Mesodermal cell (in vitro differentiated cells): Measurements from ENCODE around the gene C1QA.
A peak's percentile ranks its signal among the peaks of the same experiment; 100 is the strongest.
"Not testable (repeated sequence)": the region's sequence is repeated elsewhere in the genome, so short reads cannot be mapped to it uniquely, and the experiment has no call there.

ENCODE experiments used
- H3K27ac ChIP-seq: 2 replicates; pipeline ENCODE4 v1.7.0; 2013; ENCODE audit warnings: mild to moderate bottlenecking, low read depth, low read length, moderate library complexity; ENCODE audit not compliant: severe bottlenecking
- H3K36me3 ChIP-seq: 2 replicates; pipeline ENCODE4 v1.7.1; 2013; ENCODE audit warnings: mild to moderate bottlenecking, low read length, moderate library complexity; ENCODE audit not compliant: control insufficient read depth, insufficient read depth
- H3K4me1 ChIP-seq: one replicate; pipeline ENCODE4 v1.7.1; 2013; ENCODE audit warnings: mild to moderate bottlenecking, low read length; ENCODE audit not compliant: insufficient read depth, control insufficient read depth, poor library complexity, severe bottlenecking
- H3K4me3 ChIP-seq: 2 replicates; pipeline ENCODE4 v1.7.0; 2013; ENCODE audit warnings: low read length, control low read depth, mild to moderate bottlenecking; ENCODE audit not compliant: insufficient read depth, poor library complexity, severe bottlenecking; ENCODE audit errors: extremely low read depth
- H3K9me3 ChIP-seq: 2 replicates; pipeline ENCODE4 v1.7.1; 2013; ENCODE audit warnings: mild to moderate bottlenecking, low read length, moderate library complexity; ENCODE audit not compliant: control insufficient read depth
- WGBS, 2 experiments: methylation state at CpG; one replicate each; pipeline ENCODE4 v1.1.5; 2013; ENCODE audit warnings: missing lambda C conversion rate in 2 of 2; ENCODE audit not compliant: insufficient coverage in 2 of 2; 5-methylcytosine and 5-hydroxymethylcytosine counted together

The C1QA gene

DNA sequence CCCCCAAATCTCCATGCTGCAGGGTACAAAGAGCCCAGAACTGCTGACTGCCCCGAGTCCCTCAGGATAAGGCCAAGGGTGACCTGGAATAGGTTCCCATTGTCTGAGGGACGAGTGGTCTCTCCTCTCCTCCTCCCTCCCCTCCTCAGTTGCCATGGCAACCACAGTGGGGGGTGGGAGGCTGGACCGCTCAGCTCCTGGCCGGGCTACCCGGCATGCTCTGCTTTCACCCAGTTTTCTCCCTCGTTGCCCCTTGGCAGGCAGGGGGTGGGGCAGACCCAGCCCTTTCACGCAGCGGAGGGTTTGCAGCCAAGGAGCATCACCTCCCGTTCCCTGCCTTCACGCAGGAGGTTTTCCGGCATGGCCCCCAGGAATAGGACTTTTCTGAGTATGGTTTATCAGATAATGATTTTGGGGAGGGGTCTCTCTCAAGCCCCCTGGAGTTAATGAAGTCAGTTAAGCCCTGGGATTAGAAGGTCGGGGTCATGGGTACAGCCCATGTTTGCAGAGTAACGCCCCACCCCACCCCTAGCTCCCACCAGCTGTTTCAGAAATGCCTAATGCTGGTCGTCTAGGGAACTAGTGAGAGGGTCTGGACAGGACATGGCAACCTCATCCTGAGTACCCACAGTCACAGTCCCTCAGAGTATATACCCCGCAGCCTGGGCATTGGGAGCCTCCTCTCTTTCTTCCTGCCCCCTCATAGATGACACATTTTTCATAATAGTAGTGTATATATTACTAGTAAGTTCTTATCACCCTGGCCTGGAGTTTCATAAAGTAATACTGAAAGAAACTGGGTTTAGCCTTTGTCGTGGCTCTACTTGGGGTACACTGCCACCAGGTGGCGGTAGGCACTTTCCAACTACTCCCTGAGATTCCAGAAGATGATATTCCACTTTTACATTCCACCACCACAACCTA lies 37.3 kb downstream of the C1QA start:
- WGBS, 2 experiments: 19 to 29% methylated on average over 6 to 7 of the region's 17 CpGs
- no peaks in the 10 kb centered on the region for H3K4me1 ChIP-seq
- no peak overlapping the region for H3K4me3 ChIP-seq
- H3K36me3 ChIP-seq: no peaks in the 10 kb centered on the region
- no peaks in the 10 kb centered on the region for H3K9me3 ChIP-seq
- H3K27ac ChIP-seq: no peak overlapping the region

DNA sequence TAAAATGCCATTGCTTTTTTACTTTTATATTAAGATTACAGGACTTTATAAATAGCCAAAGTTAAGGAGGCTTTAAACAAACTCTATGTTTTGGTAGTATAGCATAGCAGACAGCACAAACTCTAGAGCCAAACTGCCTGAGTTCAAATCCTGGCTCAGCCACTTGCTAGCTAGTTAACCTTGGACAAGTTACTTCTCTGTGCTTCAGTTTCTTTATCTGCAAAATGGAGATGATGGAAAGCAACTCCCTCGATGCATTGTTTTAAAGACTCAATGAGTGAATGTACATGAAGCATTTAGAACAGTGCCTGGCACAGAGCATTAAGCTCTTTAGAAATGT lies 38.0 kb downstream of the C1QA start:
- 50 to 69% methylated on average over 1 of the region's 1 CpG for WGBS, 2 experiments
- Histone ChIP-seq H3K4me3 (no peak overlapping the region), H3K9me3 (no peaks in the 10 kb centered on the region), H3K27ac (no peak overlapping the region), H3K4me1 (no peaks in the 10 kb centered on the region), H3K36me3 (no peaks in the 10 kb centered on the region)

DNA sequence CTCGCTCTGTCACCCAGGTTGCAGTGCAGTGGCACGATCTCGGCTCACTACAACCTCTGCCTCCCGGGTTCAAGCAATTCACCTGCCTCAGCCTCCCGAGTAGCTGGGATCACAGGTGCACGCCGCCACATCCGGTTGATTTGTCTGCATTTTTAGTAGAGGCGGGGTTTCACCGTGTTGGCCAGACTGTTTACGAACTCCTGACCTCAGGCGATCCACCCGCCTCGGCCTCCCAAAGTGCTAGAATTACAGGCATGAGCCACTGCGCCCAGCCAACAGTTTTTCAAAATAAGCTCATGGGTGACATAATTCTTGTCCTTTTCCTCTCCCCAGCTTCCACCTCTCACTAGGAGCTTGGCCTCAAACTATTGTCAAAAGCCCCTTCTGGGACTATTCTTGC lies 39.7 kb downstream of the C1QA start:
- H3K9me3 ChIP-seq, H3K36me3 ChIP-seq, H3K4me1 ChIP-seq, H3K27ac ChIP-seq, H3K4me3 ChIP-seq: not testable (repeated sequence)
- WGBS, 2 experiments: 86 to 90% methylated on average over 15 of the region's 15 CpGs

DNA sequence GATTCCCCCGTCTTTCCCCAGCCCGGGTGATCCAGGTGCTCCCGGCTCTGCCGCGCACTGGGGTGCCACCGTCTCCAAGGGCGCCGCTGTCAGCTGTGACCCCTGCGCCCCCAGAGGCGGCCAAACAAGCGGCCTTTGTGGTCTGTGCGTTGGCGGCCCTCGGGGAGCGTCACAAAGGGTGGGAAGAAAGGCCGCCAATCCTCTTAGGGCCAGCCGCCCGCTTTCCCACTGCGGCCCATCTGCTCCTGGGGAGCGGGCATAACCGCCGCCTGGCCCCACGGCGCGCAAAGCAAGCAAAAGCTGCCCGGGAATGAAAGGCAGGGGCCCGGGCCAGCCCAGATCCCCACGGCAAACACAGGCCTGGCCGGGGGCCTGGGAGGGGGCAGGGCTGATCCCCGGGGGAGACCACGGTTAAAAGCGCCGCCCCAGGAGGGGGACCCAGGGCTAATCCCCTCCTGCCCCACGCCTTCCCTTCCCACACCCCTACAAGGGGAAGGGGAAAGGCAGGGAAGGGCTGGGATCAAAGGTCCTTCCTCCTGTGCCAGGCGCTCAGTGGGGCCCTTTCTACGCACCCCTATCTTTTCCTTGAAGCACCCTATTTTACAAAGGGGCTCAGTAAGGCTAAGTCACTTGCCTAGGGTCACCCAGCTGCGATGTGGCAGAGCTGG lies 40.6 kb downstream of the C1QA start:
- H3K36me3 ChIP-seq: no peaks in the 10 kb centered on the region
- no peak overlapping the region for H3K4me3 ChIP-seq
- no peaks in the 10 kb centered on the region for H3K4me1 ChIP-seq
- H3K27ac ChIP-seq: no peak overlapping the region
- no peaks in the 10 kb centered on the region for H3K9me3 ChIP-seq
- 94 to 95% methylated on average over 18 to 31 of the region's 37 CpGs for WGBS, 2 experiments

DNA sequence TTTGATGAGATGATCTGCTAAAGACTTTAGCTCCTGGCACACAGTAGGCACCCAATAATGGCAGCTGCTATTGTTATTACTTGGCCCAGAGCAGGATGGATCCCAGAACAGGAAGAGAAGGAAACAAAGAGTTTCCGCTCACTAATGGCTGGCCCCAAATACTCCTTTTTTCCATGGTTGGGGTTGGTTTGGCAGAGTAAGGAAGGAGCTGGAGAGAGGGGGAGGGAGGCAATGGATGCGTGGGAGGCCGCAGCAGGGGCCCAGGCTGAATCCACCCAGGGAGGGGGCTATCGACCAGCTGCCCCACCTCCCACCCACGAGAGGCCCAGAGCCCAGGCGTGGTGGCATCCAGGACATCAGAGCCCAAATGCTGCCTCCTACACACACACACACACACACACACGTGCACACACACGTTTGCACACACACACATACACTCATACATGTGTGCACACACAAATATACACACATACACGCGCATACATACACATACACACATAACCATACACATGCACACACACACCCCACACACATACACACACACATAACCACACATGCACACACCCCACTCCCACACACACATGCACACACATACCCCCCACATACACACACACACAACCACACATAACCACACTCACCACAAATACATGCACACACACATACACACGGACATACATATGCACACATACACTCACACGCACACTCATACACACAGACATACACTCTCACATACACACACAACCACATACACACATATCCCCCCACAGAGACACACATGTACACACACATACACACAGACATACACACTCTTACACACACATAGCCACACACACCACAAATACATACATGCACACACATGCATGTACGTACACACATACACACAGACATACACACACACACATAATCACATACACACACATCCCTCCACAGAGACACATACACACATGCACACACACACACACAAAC lies 41.8 kb downstream of the C1QA start:
- Histone ChIP-seq H3K36me3 (no peaks in the 10 kb centered on the region), H3K4me3 (no peak overlapping the region), H3K9me3 (no peaks in the 10 kb centered on the region), H3K27ac (no peak overlapping the region), H3K4me1 (no peaks in the 10 kb centered on the region)
- 85 to 87% methylated on average over 8 to 10 of the region's 13 CpGs for WGBS, 2 experiments

- Histone ChIP-seq H3K4me1 (peaks cover 10% of the 10 kb centered on the region), H3K4me3 (no peak overlapping the region), H3K27ac (no peak overlapping the region), H3K9me3 (no peaks in the 10 kb centered on the region), H3K36me3 (no peaks in the 10 kb centered on the region)
- WGBS, 2 experiments: 89 to 96% methylated on average over 6 of the region's 9 CpGs
Observed at GRCh38 chr1:22680726-22681125, 44.3 kb downstream of the C1QA start.

DNA sequence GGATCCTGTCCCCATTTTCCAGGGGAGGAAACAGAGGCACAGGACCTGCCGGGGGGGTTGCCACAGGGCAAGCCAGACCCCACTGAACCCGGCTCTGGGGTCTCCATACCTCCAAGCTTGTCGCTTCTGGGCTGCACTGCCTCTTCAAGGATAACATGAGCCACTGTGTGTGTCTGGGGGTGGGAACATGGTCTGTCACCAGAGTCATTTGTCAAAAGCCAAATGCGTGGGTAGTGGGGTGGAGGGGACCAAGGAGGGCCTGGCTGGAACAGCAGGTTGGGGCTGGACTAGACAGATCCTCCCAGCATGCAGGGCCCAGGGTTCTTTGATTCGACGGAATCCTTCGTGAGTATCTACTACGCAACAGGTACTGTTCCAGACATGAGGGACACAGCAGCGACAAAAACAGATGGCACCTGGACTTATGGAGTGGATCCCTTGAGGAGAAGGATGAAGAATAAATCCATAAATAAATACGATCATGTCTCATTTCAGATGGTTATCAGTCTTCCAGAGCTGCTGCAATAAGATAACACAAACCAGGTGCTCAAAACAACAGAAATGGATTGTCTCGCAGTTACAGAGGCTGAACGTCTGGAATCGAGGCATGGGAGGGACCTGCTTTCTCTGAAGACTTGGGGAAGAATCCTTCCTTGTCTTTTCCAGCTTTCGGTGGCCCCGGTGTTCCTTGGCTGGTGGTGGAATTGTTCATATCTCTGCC lies 45.3 kb downstream of the C1QA start:
- Histone ChIP-seq H3K4me1 (peaks cover 12% of the 10 kb centered on the region), H3K27ac (no peak overlapping the region), H3K4me3 (no peak overlapping the region), H3K36me3 (no peaks in the 10 kb centered on the region), H3K9me3 (no peaks in the 10 kb centered on the region)
- 88 to 91% methylated on average over 9 to 10 of the region's 15 CpGs for WGBS, 2 experiments

GRCh38 chr1:22683547-22683946 lies 47.1 kb downstream of the C1QA start:
- no peaks in the 10 kb centered on the region for H3K36me3 ChIP-seq
- peaks cover 12% of the 10 kb centered on the region for H3K4me1 ChIP-seq
- no peak overlapping the region for H3K27ac ChIP-seq
- no CpG with 5 or more reads among the region's 1 CpG for WGBS, 2 experiments
- no peak overlapping the region for H3K4me3 ChIP-seq
- H3K9me3 ChIP-seq: no peaks in the 10 kb centered on the region

DNA sequence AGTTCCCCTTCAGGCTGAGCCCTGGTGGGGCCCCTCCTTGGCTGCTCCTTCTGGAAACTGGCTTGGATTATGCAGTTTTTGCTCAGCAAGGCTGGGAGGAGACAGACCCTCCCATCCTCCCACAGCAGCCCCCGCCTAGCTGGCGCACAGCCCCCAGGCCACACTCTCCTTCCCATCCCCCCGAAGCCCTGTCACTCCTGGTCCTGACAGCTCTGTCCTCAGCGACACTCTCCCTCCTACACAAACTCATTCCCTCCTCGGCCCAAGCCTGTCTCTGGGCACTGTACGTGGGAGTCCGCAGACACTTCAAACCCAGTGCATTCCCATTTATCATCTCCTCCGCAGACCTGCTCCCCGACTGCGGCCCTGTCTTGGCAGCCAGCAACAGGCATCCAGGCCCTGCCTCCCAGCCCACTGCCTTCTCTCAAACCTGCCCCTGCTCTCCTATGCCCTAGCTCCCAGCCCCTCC lies 49.2 kb downstream of the C1QA start:
- Histone ChIP-seq H3K36me3 (no peaks in the 10 kb centered on the region), H3K27ac (peak overlapping the region; percentile 29), H3K4me1 (peaks cover 12% of the 10 kb centered on the region), H3K4me3 (no peak overlapping the region), H3K9me3 (no peaks in the 10 kb centered on the region)
- WGBS, 2 experiments: 56 to 58% methylated on average over 10 of the region's 10 CpGs

GRCh38 chr1:22687191-22687590 lies 50.8 kb downstream of the C1QA start:
- peaks cover 12% of the 10 kb centered on the region for H3K4me1 ChIP-seq
- H3K9me3 ChIP-seq: no peaks in the 10 kb centered on the region
- H3K4me3 ChIP-seq: no peak overlapping the region
- 100% methylated on average over 1 of the region's 2 CpGs for WGBS, 2 experiments
- H3K36me3 ChIP-seq: no peaks in the 10 kb centered on the region
- H3K27ac ChIP-seq: no peak overlapping the region
